ENCODE measurements around the gene TOPBP1. TPM values are rescaled to one million over a fixed set of nuclear protein-coding genes. Genes with fewer than 3 reads are reported as not detected.
"Not testable (repeated sequence)": the region's sequence is repeated elsewhere in the genome, so short reads cannot be mapped to it uniquely, and the experiment has no call there.

The TOPBP1 gene
- polyA plus RNA-seq, 1 experiment: 25.9 TPM

- CTCF ChIA-PET: no interaction called here
- Histone ChIP-seq H3K27ac (ENCODE audit: low read depth, low read length) (no peak overlapping the region), H3K9me3 (ENCODE audit: control insufficient read depth, insufficient read depth, low read length) (peaks cover 3% of the 10 kb centered on the region; the same call in 1 of the 2 replicates), H3K4me3 (ENCODE audit: low read depth, low read length) (no peak overlapping the region), H3K27me3 (ENCODE audit: control insufficient read depth, insufficient read depth, low read length) (peaks cover 40% of the 10 kb centered on the region)
- no peak for DNase-seq (ENCODE audit: low read depth, low spot score)
- TF ChIP-seq, protein P1, sequence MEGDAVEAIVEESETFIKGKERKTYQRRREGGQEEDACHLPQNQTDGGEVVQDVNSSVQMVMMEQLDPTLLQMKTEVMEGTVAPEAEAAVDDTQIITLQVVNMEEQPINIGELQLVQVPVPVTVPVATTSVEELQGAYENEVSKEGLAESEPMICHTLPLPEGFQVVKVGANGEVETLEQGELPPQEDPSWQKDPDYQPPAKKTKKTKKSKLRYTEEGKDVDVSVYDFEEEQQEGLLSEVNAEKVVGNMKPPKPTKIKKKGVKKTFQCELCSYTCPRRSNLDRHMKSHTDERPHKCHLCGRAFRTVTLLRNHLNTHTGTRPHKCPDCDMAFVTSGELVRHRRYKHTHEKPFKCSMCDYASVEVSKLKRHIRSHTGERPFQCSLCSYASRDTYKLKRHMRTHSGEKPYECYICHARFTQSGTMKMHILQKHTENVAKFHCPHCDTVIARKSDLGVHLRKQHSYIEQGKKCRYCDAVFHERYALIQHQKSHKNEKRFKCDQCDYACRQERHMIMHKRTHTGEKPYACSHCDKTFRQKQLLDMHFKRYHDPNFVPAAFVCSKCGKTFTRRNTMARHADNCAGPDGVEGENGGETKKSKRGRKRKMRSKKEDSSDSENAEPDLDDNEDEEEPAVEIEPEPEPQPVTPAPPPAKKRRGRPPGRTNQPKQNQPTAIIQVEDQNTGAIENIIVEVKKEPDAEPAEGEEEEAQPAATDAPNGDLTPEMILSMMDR (IDR thresholded peaks at IDR 0.05; ENCODE audit: low read depth, low read length): no peak
- POLR2A ChIA-PET: no interaction called here
These were observed 12.0 kb upstream of the TOPBP1 start for GRCh38 chr3:133673746-133674145.

DNA sequence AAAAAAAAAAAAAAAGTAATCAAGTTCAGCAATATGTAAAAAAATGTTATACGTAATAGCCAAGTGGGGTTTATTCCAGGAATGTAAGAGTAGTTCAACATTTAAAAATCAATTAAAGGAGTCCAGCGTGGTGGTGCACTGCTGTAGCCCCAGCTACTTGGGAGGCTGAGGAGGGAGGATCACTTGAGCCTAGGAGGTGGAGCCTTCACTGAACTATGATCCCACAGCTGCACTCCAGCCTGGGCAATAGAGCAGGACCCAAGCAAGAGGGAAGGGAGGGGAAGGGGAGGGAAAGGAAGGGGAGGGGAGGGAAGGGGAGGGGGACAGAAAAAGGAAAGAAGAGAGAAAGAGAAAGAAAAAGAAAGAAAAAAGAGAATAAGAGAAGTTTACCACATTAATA lies 10.7 kb upstream of the TOPBP1 start:
- ChIA-PET POLR2A (no interaction called here), CTCF (no interaction called here)
- Histone ChIP-seq H3K27ac (ENCODE audit: low read depth, low read length) (no peak overlapping the region), H3K4me3 (ENCODE audit: low read depth, low read length) (no peak overlapping the region), H3K9me3 (ENCODE audit: control insufficient read depth, insufficient read depth, low read length) (peaks cover 3% of the 10 kb centered on the region; the same call in 1 of the 2 replicates), H3K27me3 (ENCODE audit: control insufficient read depth, insufficient read depth, low read length) (peaks cover 40% of the 10 kb centered on the region)
- TF ChIP-seq, protein P1 (IDR thresholded peaks at IDR 0.05; ENCODE audit: low read depth, low read length): no peak
- DNase-seq (ENCODE audit: low read depth, low spot score): no peak

DNA sequence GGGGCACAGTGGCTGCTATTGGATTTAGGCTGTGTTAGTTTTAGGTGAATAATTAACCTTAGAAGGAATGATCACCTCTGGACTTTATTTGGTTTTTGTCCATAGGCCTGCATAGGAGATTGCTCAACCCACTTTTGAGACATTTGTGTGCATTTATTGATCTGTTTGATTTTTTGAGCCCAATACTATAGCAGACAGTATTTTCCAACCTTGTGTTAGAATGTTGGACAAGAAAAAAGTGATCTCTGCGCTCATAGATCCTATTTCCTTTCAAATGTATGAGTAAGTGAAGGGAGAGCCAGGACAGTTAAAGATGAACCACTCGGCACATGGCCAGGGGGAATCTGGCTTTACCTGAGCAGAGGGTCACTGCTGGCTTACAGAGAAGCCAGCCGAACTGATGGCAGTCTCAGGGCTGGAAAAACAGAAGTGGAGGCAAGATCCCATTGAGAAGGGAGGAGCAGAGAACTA lies 8.8 kb upstream of the TOPBP1 start:
- CTCF ChIA-PET: no interaction called here

DNA sequence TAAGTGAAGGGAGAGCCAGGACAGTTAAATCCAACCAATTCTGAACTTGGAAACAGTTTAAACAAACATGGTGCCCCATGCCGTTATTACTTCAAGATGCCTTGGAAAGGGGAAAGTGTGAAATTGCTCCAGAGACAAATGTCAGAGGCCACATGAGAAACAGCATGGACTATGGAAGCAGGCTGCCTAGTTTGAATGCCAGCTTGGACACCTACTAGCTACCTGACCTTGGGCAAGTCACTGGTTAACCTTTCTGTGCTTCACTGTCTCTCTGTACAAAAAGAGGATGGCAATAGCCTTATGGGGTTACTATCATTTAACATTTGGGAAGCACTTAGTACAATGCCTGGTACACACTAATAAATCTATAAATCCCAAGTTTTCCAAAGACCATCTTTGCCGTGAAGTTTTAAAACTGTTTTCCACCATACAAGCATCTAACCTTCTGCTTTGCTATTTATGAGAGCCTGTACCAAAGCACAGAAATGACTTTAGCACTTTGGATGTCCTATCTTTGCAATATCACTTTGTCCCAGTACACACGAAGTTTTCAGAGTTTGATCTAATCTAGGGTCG lies 8.3 kb upstream of the TOPBP1 start:
- Histone ChIP-seq H3K4me3 (ENCODE audit: low read depth, low read length) (no peak overlapping the region), H3K9me3 (ENCODE audit: control insufficient read depth, insufficient read depth, low read length) (peaks cover 3% of the 10 kb centered on the region; the same call in 1 of the 2 replicates), H3K27me3 (ENCODE audit: control insufficient read depth, insufficient read depth, low read length) (peaks cover 20% of the 10 kb centered on the region), H3K27ac (ENCODE audit: low read depth, low read length) (no peak overlapping the region)
- CTCF ChIA-PET: no interaction called here
- POLR2A ChIA-PET: no interaction called here
- DNase-seq (ENCODE audit: low read depth, low spot score): no peak
- TF ChIP-seq, protein P1 (IDR thresholded peaks at IDR 0.05; ENCODE audit: low read depth, low read length): no peak

More for the DNA sequence above, 8.8 kb upstream of the TOPBP1 start:
- TF ChIP-seq, protein P1 (IDR thresholded peaks at IDR 0.05; ENCODE audit: low read depth, low read length): no peak
- no peak for DNase-seq (ENCODE audit: low read depth, low spot score)
- H3K27ac ChIP-seq (ENCODE audit: low read depth, low read length): no peak overlapping the region
- peaks cover 24% of the 10 kb centered on the region for H3K27me3 ChIP-seq (ENCODE audit: control insufficient read depth, insufficient read depth, low read length)
- no peak overlapping the region for H3K4me3 ChIP-seq (ENCODE audit: low read depth, low read length)
- POLR2A ChIA-PET: no interaction called here
- H3K9me3 ChIP-seq (ENCODE audit: control insufficient read depth, insufficient read depth, low read length): peaks cover 3% of the 10 kb centered on the region; the same call in 1 of the 2 replicates

GRCh38 chr3:133667118-133667517 lies 5.4 kb upstream of the TOPBP1 start:
- no peak overlapping the region for H3K4me3 ChIP-seq (ENCODE audit: low read depth, low read length)
- H3K27me3 ChIP-seq (ENCODE audit: control insufficient read depth, insufficient read depth, low read length): no peaks in the 10 kb centered on the region
- DNase-seq (ENCODE audit: low read depth, low spot score): no peak
- ChIA-PET POLR2A (interaction anchor here (0.7 kb wide), 1 partner anchor 135 kb away, joined by 4 read pairs; no protein-coding TSS in a partner anchor), CTCF (interaction anchor here (0.6 to 1.0 kb wide), 3 partner anchors 230 to 1642 kb away, joined by 3 to 4 read pairs (median 3); no protein-coding TSS in a partner anchor)
- H3K9me3 ChIP-seq (ENCODE audit: control insufficient read depth, insufficient read depth, low read length): no peaks in the 10 kb centered on the region
- TF ChIP-seq, protein P1 (IDR thresholded peaks at IDR 0.05; ENCODE audit: low read depth, low read length): no peak
- H3K27ac ChIP-seq (ENCODE audit: low read depth, low read length): no peak overlapping the region

GRCh38 chr3:133665188-133665587 lies 3.4 kb upstream of the TOPBP1 start:
- CTCF ChIA-PET; DNase-seq (ENCODE audit: low read depth, low spot score); H3K27me3 ChIP-seq (ENCODE audit: control insufficient read depth, insufficient read depth, low read length); H3K27ac ChIP-seq (ENCODE audit: low read depth, low read length); POLR2A ChIA-PET; H3K4me3 ChIP-seq (ENCODE audit: low read depth, low read length); H3K9me3 ChIP-seq (ENCODE audit: control insufficient read depth, insufficient read depth, low read length): not testable (repeated sequence)
